OCI-LY7 (cell line): ENCODE measurements around the gene NPHP3.

ENCODE experiments used
- CTCF ChIP-seq: fragments of 200-600 bp; sonication (generic); conservative IDR thresholded peaks from 2 replicates; pipeline ENCODE4 v1.5.1; 2014; ENCODE audit warnings: mild to moderate bottlenecking, antibody characterized with exemption, low read length, moderate library complexity, mixed read lengths
- EZH2phosphoT487 ChIP-seq: fragments of 200-600 bp; sonication (generic); IDR thresholded peaks from 2 replicates; pipeline ENCODE4 v1.6.1; 2018; ENCODE audit warnings: low read depth, borderline replicate concordance, mild to moderate bottlenecking, mixed run types, antibody characterized with exemption, low read length, moderate library complexity, mixed read lengths

DNA sequence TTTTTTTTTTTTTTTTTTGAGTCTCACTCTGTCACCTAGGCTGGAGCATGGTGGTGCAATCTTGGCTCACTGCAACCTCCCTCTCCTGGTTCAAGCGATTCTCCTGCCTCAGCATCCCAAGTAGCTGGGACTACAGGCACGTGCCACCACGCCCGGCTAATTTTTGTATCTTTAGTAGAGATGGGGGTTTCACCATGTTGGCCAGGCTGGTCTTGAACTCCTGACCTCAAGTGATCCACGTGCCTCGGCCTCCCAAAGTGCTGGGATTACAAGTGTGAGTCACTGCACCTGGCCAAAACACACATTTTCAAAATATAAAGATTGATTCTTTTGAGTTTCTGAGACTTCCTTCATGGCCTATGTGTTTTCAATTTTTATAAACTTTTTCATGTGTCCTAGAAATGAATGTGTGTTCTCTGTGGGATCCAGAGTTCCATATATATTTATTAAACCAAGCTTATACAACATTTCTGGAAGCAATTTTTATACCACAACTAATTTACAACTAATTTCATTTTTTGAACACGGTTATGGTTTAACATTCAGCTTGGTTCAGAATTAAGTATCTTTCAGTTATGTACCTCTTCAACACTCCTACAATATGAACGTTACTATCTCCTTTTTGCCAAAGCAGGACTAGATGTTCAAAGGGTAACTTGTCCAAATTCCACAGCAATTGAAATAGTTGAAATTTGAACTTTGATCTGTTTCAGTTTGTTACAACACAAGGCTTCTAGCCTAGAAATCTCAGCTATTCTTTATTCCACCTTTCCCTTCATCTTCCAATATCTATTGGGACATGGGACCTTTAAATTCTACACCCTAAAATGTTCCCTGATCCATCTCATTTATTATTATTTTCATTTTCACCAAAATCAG is 64.1 kb downstream of the NPHP3 start:
- TF ChIP-seq CTCF (no peak), EZH2phosphoT487 (no peak)
